H1 (cell line): ENCODE measurements around the gene MSI2. TPM values are rescaled to one million over a fixed set of nuclear protein-coding genes. Genes with fewer than 3 reads are reported as not detected.

Experiments
- CTCF ChIA-PET: fragments of 300-600 bp; sonication (Branson Sonifier 250); formaldehyde crosslinking; loops from one replicate; lab custom pipeline; 2021; ENCODE audit not compliant: partially characterized antibody; lab: Charles Lee
- POLR2A ChIA-PET: fragments of 300-600 bp; sonication (Branson Sonifier 250); formaldehyde crosslinking; loops from one replicate; lab custom pipeline; 2021; ENCODE audit warnings: inconsistent platforms; ENCODE audit not compliant: partially characterized antibody; lab: Charles Lee
- DNase-seq, 2 experiments: peaks; one replicate each; pipeline versions ENCODE4 v3.0.0 to v3.0.0-alpha.2; 2010 to 2022; ENCODE audit warnings: low spot score in 2 of 2, low read depth in 1 of 2, mixed read lengths in 1 of 2
- FAIRE-seq: peaks from 2 replicates; lab custom pipeline; 2011; peaks lifted over from hg19 to GRCh38; lab: Jason Lieb, UNC
- H2AFZ ChIP-seq: 2 replicates; pipeline ENCODE4 v1.8.1; 2012; ENCODE audit warnings: low read length, inconsistent platforms
- H2AK5ac ChIP-seq: 2 replicates; pipeline ENCODE4 v1.6.1; 2013; ENCODE audit warnings: low read depth, low read length
- H2BK120ac ChIP-seq: replicated peaks from 2 replicates; pipeline ENCODE3; 2013; ENCODE audit warnings: low read depth, low read length, inconsistent platforms
- H2BK12ac ChIP-seq: 2 replicates; pipeline ENCODE4 v1.6.1; 2013; ENCODE audit warnings: low read depth, low read length
- H2BK15ac ChIP-seq: 2 replicates; pipeline ENCODE4 v1.6.1; 2013; ENCODE audit warnings: low read length
- H2BK20ac ChIP-seq: 2 replicates; pipeline ENCODE4 v1.6.1; 2013; ENCODE audit warnings: low read length
- H2BK5ac ChIP-seq: 2 replicates; pipeline ENCODE4 v1.6.1; 2013; ENCODE audit warnings: low read depth, low read length
- H3K14ac ChIP-seq: 2 replicates; pipeline ENCODE4 v1.6.1; 2013; ENCODE audit warnings: inconsistent platforms; ENCODE audit not compliant: insufficient read length
- H3K18ac ChIP-seq: 2 replicates; pipeline ENCODE4 v1.6.1; 2013; ENCODE audit warnings: low read length; ENCODE audit errors: extremely low read depth
- H3K23ac ChIP-seq: 2 replicates; pipeline ENCODE4 v1.6.1; 2013; ENCODE audit warnings: inconsistent platforms; ENCODE audit not compliant: insufficient read length
- H3K23me2 ChIP-seq: 2 replicates; pipeline ENCODE4 v1.6.1; 2013; ENCODE audit warnings: low read depth, low read length
- H3K27ac ChIP-seq: 2 replicates; pipeline ENCODE4 v1.6.1; 2011; ENCODE audit warnings: low read depth, low read length, inconsistent platforms
- H3K27me3 ChIP-seq, 4 experiments: replicated peaks in 1 of 4; 1 replicate in 1 of 4; 2 replicates in 3 of 4; pipeline versions ENCODE4 v1.6.1 to v1.8.1; 2011 to 2013; ENCODE audit warnings: low read length in 3 of 4, mild to moderate bottlenecking in 3 of 4, inconsistent platforms in 2 of 4, mixed read lengths in 2 of 4, moderate library complexity in 1 of 4; ENCODE audit not compliant: control insufficient read depth in 3 of 4, insufficient read depth in 3 of 4; ENCODE audit errors: extremely low read depth in 1 of 4
- H3K36me3 ChIP-seq, 4 experiments: 2 replicates each; pipeline versions ENCODE4 v1.6.1 to v1.8.1; 2011 to 2013; ENCODE audit warnings: mild to moderate bottlenecking in 4 of 4, low read length in 3 of 4, moderate library complexity in 2 of 4, control low read depth in 1 of 4, inconsistent platforms in 1 of 4; ENCODE audit not compliant: insufficient read depth in 4 of 4, control insufficient read depth in 2 of 4
- H3K4ac ChIP-seq: replicated peaks from 2 replicates; pipeline ENCODE3; 2013; ENCODE audit warnings: low read length, low read depth, mixed read lengths, inconsistent platforms; ENCODE audit not compliant: insufficient read length
- H3K4me1 ChIP-seq, 4 experiments: replicated peaks in 1 of 4; 1 replicate in 1 of 4; 2 replicates in 3 of 4; pipeline versions ENCODE4 v1.6.1 to v1.8.1; 2011 to 2013; ENCODE audit warnings: low read length in 3 of 4, inconsistent platforms in 2 of 4, mixed read lengths in 1 of 4; ENCODE audit not compliant: insufficient read depth in 4 of 4, control insufficient read depth in 3 of 4
- H3K4me2 ChIP-seq, 2 experiments: 2 replicates each; pipeline versions ENCODE4 v1.6.1 to v1.8.1; 2011 to 2013; ENCODE audit warnings: low read depth in 2 of 2, low read length in 2 of 2, control low read depth in 1 of 2, inconsistent platforms in 1 of 2, mild to moderate bottlenecking in 1 of 2; ENCODE audit not compliant: insufficient read depth in 1 of 2
- H3K4me3 ChIP-seq, 4 experiments: fragments of 200-600, 300-600 bp in 1 of 4; sonication (generic), shearing (Covaris generic), sonication (Bioruptor Twin) in 1 of 4; 2 replicates each; pipeline versions ENCODE4 v1.5.1 to v1.8.1; 2011 to 2016; ENCODE audit warnings: low read length in 4 of 4, low read depth in 3 of 4, control low read depth in 2 of 4, inconsistent platforms in 2 of 4, mild to moderate bottlenecking in 2 of 4, mixed read lengths in 1 of 4, moderate library complexity in 1 of 4; ENCODE audit not compliant: insufficient read depth in 2 of 4; ENCODE audit errors: extremely low read depth in 1 of 4
- H3K56ac ChIP-seq: replicated peaks from 2 replicates; pipeline ENCODE3; 2013; ENCODE audit warnings: low read depth, mild to moderate bottlenecking, mixed read lengths, low read length, inconsistent platforms; ENCODE audit not compliant: insufficient read length
- H3K79me1 ChIP-seq: 2 replicates; pipeline ENCODE4 v1.6.1; 2013; ENCODE audit warnings: low read depth, low read length, control low read depth
- H3K79me2 ChIP-seq, 2 experiments: 2 replicates each; pipeline versions ENCODE4 v1.6.1 to v1.8.1; 2012 to 2013; ENCODE audit warnings: low read length in 2 of 2, mild to moderate bottlenecking in 2 of 2, inconsistent platforms in 1 of 2; ENCODE audit not compliant: insufficient read depth in 2 of 2, control insufficient read depth in 1 of 2
- H3K9ac ChIP-seq, 4 experiments: replicated peaks in 1 of 4; 1 replicate in 1 of 4; 2 replicates in 3 of 4; pipeline versions ENCODE4 v1.6.1 to v1.8.1; 2011 to 2013; ENCODE audit warnings: low read depth in 3 of 4, low read length in 3 of 4, control low read depth in 2 of 4, mild to moderate bottlenecking in 2 of 4, moderate library complexity in 2 of 4, inconsistent platforms in 1 of 4; ENCODE audit errors: extremely low read depth in 1 of 4
- H3K9me3 ChIP-seq, 2 experiments: 2 replicates each; pipeline versions ENCODE4 v1.6.1 to v1.8.1; 2012 to 2013; ENCODE audit warnings: mild to moderate bottlenecking in 2 of 2, moderate library complexity in 2 of 2, control low read depth in 1 of 2, inconsistent platforms in 1 of 2, low read depth in 1 of 2, low read length in 1 of 2, mixed read lengths in 1 of 2; ENCODE audit not compliant: insufficient read depth in 2 of 2
- H4K20me1 ChIP-seq, 2 experiments: replicated peaks in 1 of 2; 2 replicates each; pipeline versions ENCODE3 to v1.8.1; 2011 to 2013; ENCODE audit warnings: inconsistent platforms in 2 of 2, low read length in 2 of 2, mild to moderate bottlenecking in 1 of 2; ENCODE audit not compliant: insufficient read depth in 2 of 2, control insufficient read depth in 1 of 2
- H4K5ac ChIP-seq: 2 replicates; pipeline ENCODE4 v1.6.1; 2013; ENCODE audit warnings: low read length, low read depth, mixed read lengths, inconsistent platforms; ENCODE audit not compliant: insufficient read length
- H4K8ac ChIP-seq: 2 replicates; pipeline ENCODE4 v1.8.0; 2013; ENCODE audit warnings: mild to moderate bottlenecking, moderate library complexity, low read length, inconsistent platforms; ENCODE audit not compliant: insufficient read depth; ENCODE audit errors: extremely low read depth
- H4K91ac ChIP-seq: replicated peaks from 2 replicates; pipeline ENCODE3; 2013; ENCODE audit warnings: low read length, mixed read lengths, inconsistent platforms; ENCODE audit not compliant: insufficient read length
- CHD1 ChIP-seq: IDR thresholded peaks from 2 replicates; pipeline ENCODE4 v1.6.1; 2012; ENCODE audit warnings: low read depth, low read length, improper control_type of control experiment
- GABPA ChIP-seq: IDR thresholded peaks from 2 replicates; pipeline ENCODE4 v1.6.1; 2011; ENCODE audit warnings: mild to moderate bottlenecking, low read length, moderate library complexity, borderline replicate concordance; ENCODE audit not compliant: insufficient read depth
- GTF2F1 ChIP-seq: IDR thresholded peaks from 2 replicates; pipeline ENCODE4 v1.6.1; 2012; ENCODE audit warnings: low read depth, low read length, improper control_type of control experiment, borderline replicate concordance
- POU5F1 ChIP-seq: IDR thresholded peaks from 2 replicates; pipeline ENCODE4 v1.6.1; 2011; ENCODE audit warnings: low read depth, mild to moderate bottlenecking, low read length, moderate library complexity
- RBBP5 ChIP-seq: IDR thresholded peaks from 2 replicates; pipeline ENCODE4 v1.7.1; 2012; ENCODE audit warnings: low read depth, mild to moderate bottlenecking, inconsistent platforms, low read length, moderate library complexity, borderline replicate concordance
- RFX5 ChIP-seq: IDR thresholded peaks from 2 replicates; pipeline ENCODE4 v1.6.1; 2011; ENCODE audit warnings: low read depth, low read length, improper control_type of control experiment, borderline replicate concordance
- SAP30 ChIP-seq: fragments of 300-600 bp; sonication (generic); IDR thresholded peaks from 2 replicates; pipeline ENCODE4 v1.7.1; 2012; ENCODE audit warnings: low read length, moderate library complexity, mild to moderate bottlenecking, inconsistent platforms; ENCODE audit not compliant: insufficient read depth, insufficient replicate concordance
- TAF1 ChIP-seq: IDR thresholded peaks from 2 replicates; pipeline ENCODE4 v1.6.1; 2011; ENCODE audit warnings: mild to moderate bottlenecking, low read depth, low read length
- YY1 ChIP-seq: IDR thresholded peaks from 2 replicates; pipeline ENCODE4 v1.6.1; 2011; ENCODE audit warnings: low read depth, mild to moderate bottlenecking, low read length
- WGBS, 2 experiments: shearing (Covaris generic) in 1 of 2; methylation state at CpG; one replicate each; pipeline versions ENCODE4 v1.1.6 to v1.1.7; 2013 to 2015; ENCODE audit warnings: low lambda C conversion rate in 2 of 2, mixed read lengths in 2 of 2, inconsistent platforms in 1 of 2, low coverage in 1 of 2, missing lambda C conversion rate in 1 of 2; ENCODE audit not compliant: insufficient replicate concordance in 2 of 2, insufficient coverage in 1 of 2, insufficient read length in 1 of 2; ENCODE audit errors: extremely low coverage in 1 of 2, missing lambda C conversion rate in 1 of 2; 5-methylcytosine and 5-hydroxymethylcytosine counted together
- polyA plus RNA-seq, 7 experiments: library from polyadenylated mRNA; depleted of rRNA in 3 of 7; stranded (reverse) in 5 of 7; unstranded in 2 of 7; fragments of >200 nt in 5 of 7; fragments of 200-250 nt in 2 of 7; gene quantifications; 1 replicate in 5 of 7; 2 replicates in 1 of 7; 4 replicates in 1 of 7; pipeline versions ENCODE4 v1.2.1 to v1.2.3, GENCODE V29; 2011 to 2013; ENCODE audit warnings: missing spikeins in 2 of 7, mixed read lengths in 2 of 7
- total RNA-seq: library from RNA; stranded (reverse); fragmentation: NEBNext Ultra II Directional; extraction: Animal tissue kit (Norgen Biotek cat#: 25700); gene quantifications from 2 replicates; pipeline ENCODE4 v1.2.1, GENCODE V29; 2021

MSI2 gene
- total and polyA plus RNA-seq, 2 of the 8 experiments (the other 6 are each of a cell fraction or from before 2014, with no cell fraction given): 36.7 to 80.6 TPM

GRCh38 chr17:57486882-57487301, 230.6 kb downstream of the MSI2 start:
- no peaks in the 10 kb centered on the region for H3K23me2 ChIP-seq
- no peak overlapping the region for H2AFZ ChIP-seq
- H3K23ac ChIP-seq: no peak overlapping the region
- POLR2A ChIA-PET: interaction anchor here (1.3 to 1.5 kb wide), 2 partner anchors 14 to 21 kb away, joined by 3 to 4 read pairs; no protein-coding TSS in a partner anchor
- DNase-seq: no peak
- H2BK120ac ChIP-seq: no peak overlapping the region
- H4K8ac ChIP-seq: peak overlapping the region; percentile 40; the same call in 1 of the 2 replicates
- no peak overlapping the region for H3K18ac ChIP-seq
- 90% methylated on average over 4 of the region's 4 CpGs; no CpG with 5 or more reads in 1 of the 2 experiments for WGBS, 2 experiments
- H2BK5ac ChIP-seq: no peak overlapping the region
- FAIRE-seq: no peak
- peaks cover 0 to 7% (median 2%) of the 10 kb centered on the region in 4 experiments; a peak in 4 of 7 replicates for H3K4me1 ChIP-seq
- no peaks in the 10 kb centered on the region; a peak in 2 of 7 replicates for H3K27me3 ChIP-seq
- H3K79me1 ChIP-seq: peaks cover 12% of the 10 kb centered on the region
- no peak overlapping the region for H2AK5ac ChIP-seq
- CTCF ChIA-PET: interaction anchor here (0.8 to 4.6 kb wide), 11 partner anchors 9 to 244 kb away, joined by 3 to 14 read pairs (median 4); no protein-coding TSS in a partner anchor
- no peaks in the 10 kb centered on the region for H3K9me3 ChIP-seq
- no peak for TF ChIP-seq TAF1
- TF ChIP-seq RFX5: no peak
- no peak for TF ChIP-seq GTF2F1
- no peak for TF ChIP-seq YY1
- TF ChIP-seq GABPA: no peak
- TF ChIP-seq SAP30: no peak
- TF ChIP-seq POU5F1: no peak
- no peak for TF ChIP-seq CHD1
- no peak for TF ChIP-seq RBBP5
- TF ChIP-seq, all 59 proteins: peak for 0
- H4K91ac ChIP-seq: no peak overlapping the region
- H3K9ac ChIP-seq: no peak overlapping the region
- H2BK12ac ChIP-seq: no peak overlapping the region
- H3K27ac ChIP-seq: no peak overlapping the region
- H2BK20ac ChIP-seq: no peak overlapping the region
- no peak overlapping the region for H2BK15ac ChIP-seq
- no peak overlapping the region for H3K56ac ChIP-seq
- no peak overlapping the region for H4K5ac ChIP-seq
- H3K4ac ChIP-seq: no peak overlapping the region
- H3K36me3 ChIP-seq: no peaks in the 10 kb centered on the region
- H4K20me1 ChIP-seq: peaks cover 5 to 6% of the 10 kb centered on the region in 2 experiments
- H3K4me3 ChIP-seq: no peak overlapping the region
- no peak overlapping the region for H3K14ac ChIP-seq
- H3K79me2 ChIP-seq: peaks cover 0 to 9% of the 10 kb centered on the region in 2 experiments; a peak in 3 of 4 replicates
- no peak overlapping the region for H3K4me2 ChIP-seq
